HepG2 (cell line): ENCODE measurements around the gene NPC2. TPM values are rescaled to one million over a fixed set of nuclear protein-coding genes. Genes with fewer than 3 reads are reported as not detected.

Experiments
- ATAC-seq: fragments of 200-7000 bp; cut with Tn5 transposase; 3 replicates; pipeline ENCODE4 v1.9.1; 2020; ENCODE audit warnings: mild to moderate bottlenecking, moderate library complexity
- BruUV-seq: library from RNA; stranded (reverse); fragments of 400-500 nt; replicated peaks from 2 replicates; lab custom pipeline; 2021; lab: Mats Ljungman, UMichigan
- CTCF ChIA-PET: fragments of 300-600 bp; formaldehyde crosslinking; extraction: SDS; loops from one replicate; lab custom pipeline; 2021; ENCODE audit warnings: low total read pairs, inconsistent platforms, low intra/inter-chr PET ratio; lab: Yijun Ruan, JAX
- POLR2A ChIA-PET: fragments of 350-600 bp; sonication (Branson Sonifier 250); formaldehyde crosslinking; loops from one replicate; lab custom pipeline; 2020; ENCODE audit warnings: antibody characterized with exemption, inconsistent platforms; lab: Yijun Ruan, JAX
- DNase-seq: peaks from one replicate; pipeline ENCODE4 v3.0.0-alpha.2; 2015; ENCODE audit warnings: low spot score
- FAIRE-seq: peaks from 3 replicates; lab custom pipeline; 2011; peaks lifted over from hg19 to GRCh38; lab: Jason Lieb, UNC
- H2AFZ ChIP-seq: one replicate; pipeline ENCODE4 v1.6.1; 2011; ENCODE audit warnings: low read length, inconsistent platforms
- H3K27ac ChIP-seq: fragments of 300-600 bp; 3 replicates; pipeline ENCODE4 v1.8.0; 2011; ENCODE audit warnings: mixed run types, mild to moderate bottlenecking, mixed read lengths, low read length, inconsistent platforms; ENCODE audit not compliant: insufficient read depth; ENCODE audit errors: extremely low read length
- H3K27me3 ChIP-seq, 2 experiments: fragments of 200-600 bp in 1 of 2; 2 replicates in 1 of 2; 3 replicates in 1 of 2; pipeline versions ENCODE4 v1.6.0 to v1.8.0; 2011; ENCODE audit warnings: low read length in 2 of 2, mild to moderate bottlenecking in 2 of 2, moderate library complexity in 2 of 2, inconsistent platforms in 1 of 2; ENCODE audit not compliant: insufficient read depth in 2 of 2, control insufficient read depth in 1 of 2
- H3K36me3 ChIP-seq, 2 experiments: fragments of 200-600 bp in 1 of 2; replicated peaks in 1 of 2; 2 replicates in 1 of 2; 3 replicates in 1 of 2; pipeline versions ENCODE4 v1.5.1 to v1.8.0; 2011; ENCODE audit warnings: low read length in 2 of 2, inconsistent platforms in 1 of 2; ENCODE audit not compliant: insufficient read depth in 2 of 2, control insufficient read depth in 1 of 2
- H3K4me1 ChIP-seq: 2 replicates; pipeline ENCODE4 v1.5.1; 2012; ENCODE audit warnings: low read length, inconsistent platforms; ENCODE audit not compliant: insufficient read depth
- H3K4me2 ChIP-seq: 2 replicates; pipeline ENCODE4 v1.6.0; 2011; ENCODE audit warnings: low read depth, low read length, inconsistent platforms
- H3K4me3 ChIP-seq, 3 experiments: fragments of 200-600 bp in 1 of 3; sonication (generic), shearing (Covaris generic) in 1 of 3; replicated peaks in 1 of 3; 2 replicates each; pipeline ENCODE4 v1.5.1; 2011 to 2016; ENCODE audit warnings: low read length in 3 of 3, inconsistent platforms in 2 of 3, low read depth in 2 of 3, mild to moderate bottlenecking in 2 of 3, control low read depth in 1 of 3, mixed read lengths in 1 of 3; ENCODE audit not compliant: insufficient read depth in 1 of 3
- H3K79me2 ChIP-seq: one replicate; pipeline ENCODE4 v1.6.1; 2011; ENCODE audit warnings: low read length, inconsistent platforms; ENCODE audit not compliant: insufficient read depth
- H3K9ac ChIP-seq: 2 replicates; pipeline ENCODE4 v1.6.0; 2011; ENCODE audit warnings: mild to moderate bottlenecking, low read depth, low read length, inconsistent platforms; ENCODE audit not compliant: insufficient read depth
- H3K9me3 ChIP-seq: 2 replicates; pipeline ENCODE4 v1.5.1; 2012; ENCODE audit warnings: mild to moderate bottlenecking, low read length
- H4K20me1 ChIP-seq: 2 replicates; pipeline ENCODE4 v1.6.0; 2011; ENCODE audit warnings: inconsistent platforms, mild to moderate bottlenecking, low read length, moderate library complexity; ENCODE audit not compliant: insufficient read depth
- ARID3A ChIP-seq: IDR thresholded peaks from 2 replicates; pipeline ENCODE4 v1.6.1; 2012; ENCODE audit warnings: low read depth, low read length, improper control_type of control experiment
- ARNT2 ChIP-seq: sonication (generic); formaldehyde crosslinking; IDR thresholded peaks from 2 replicates; pipeline ENCODE4 v1.8.0; 2022; ENCODE audit warnings: mild to moderate bottlenecking, low read depth, missing genetic modification reagents, moderate library complexity
- GMEB2 ChIP-seq: IDR thresholded peaks from 2 replicates; pipeline ENCODE4 v1.6.1; 2016; ENCODE audit warnings: missing biosample characterization, missing genetic modification reagents, low read depth
- GTF2F1 ChIP-seq: fragments of 150-350 bp; IDR thresholded peaks from 2 replicates; pipeline ENCODE4 v1.6.1; 2014; ENCODE audit warnings: low read length
- NR2F2 ChIP-seq: IDR thresholded peaks from 2 replicates; pipeline ENCODE4 v1.6.1; 2012; ENCODE audit warnings: low read depth, inconsistent platforms, borderline replicate concordance
- PLSCR1 ChIP-seq: sonication (generic); formaldehyde crosslinking; IDR thresholded peaks from 2 replicates; pipeline ENCODE4 v1.5.0; 2020; ENCODE audit warnings: missing genetic modification reagents, mild to moderate bottlenecking, borderline replicate concordance
- SALL2 ChIP-seq: sonication (generic); formaldehyde crosslinking; IDR thresholded peaks from 2 replicates; pipeline ENCODE4 v1.8.1; 2023; ENCODE audit warnings: mild to moderate bottlenecking, missing genetic modification reagents, inconsistent platforms
- SOX5 ChIP-seq: IDR thresholded peaks from 2 replicates; pipeline ENCODE4 v1.6.1; 2016; ENCODE audit warnings: borderline replicate concordance
- ZNF407 ChIP-seq: sonication (generic); formaldehyde crosslinking; IDR thresholded peaks from one replicate; pipeline ENCODE4 v1.5.1; 2020; ENCODE audit warnings: mild to moderate bottlenecking, missing genetic modification reagents; ENCODE audit errors: not compliant biosample characterization
- ZNF562 ChIP-seq: sonication (generic); formaldehyde crosslinking; IDR thresholded peaks from 2 replicates; pipeline ENCODE4 v1.8.0; 2022; ENCODE audit warnings: missing genetic modification reagents, borderline replicate concordance
- WGBS: methylation state at CpG from one replicate; pipeline ENCODE4 v1.1.6; 2017; ENCODE audit warnings: low lambda C conversion rate; 5-methylcytosine and 5-hydroxymethylcytosine counted together
- in situ Hi-C: cut with HindIII; loops from 2 replicates; pipeline ENCODE4 v1.10.0; 2017; ENCODE audit warnings: low pct_unique_long_range_greater_than_20kb; ENCODE audit not compliant: extremely low pct_ligation_motif_present
- intact Hi-C: fragments of 100-400 bp; cut with micrococcal nuclease; formaldehyde crosslinking; loops from one replicate; pipeline ENCODE4 v1.10.0; 2022; ENCODE audit not compliant: unreplicated experiment
- polyA plus RNA-seq, 8 experiments: library from polyadenylated mRNA; depleted of rRNA in 3 of 8; stranded (reverse) in 7 of 8; unstranded in 1 of 8; fragments of >200 nt; fragmentation: Illumina TruSeq in 4 of 8; extraction: Trizol in 4 of 8; gene quantifications; 2 replicates each; pipeline versions ENCODE4 v1.2.1 to v1.2.3, GENCODE V29; 2011 to 2016; ENCODE audit warnings: low read depth in 4 of 8, missing spikeins in 1 of 8, mixed read lengths in 1 of 8; ENCODE audit not compliant: insufficient read depth in 1 of 8
- total RNA-seq, 5 experiments: library from RNA; depleted of rRNA; stranded (reverse); fragments of >200 nt; fragmentation: Illumina TruSeq; extraction: Trizol; gene quantifications; 2 replicates each; pipeline ENCODE4 v1.2.3, GENCODE V29; 2016; ENCODE audit warnings: low read depth in 1 of 5

Gene NPC2
- total and polyA plus RNA-seq, 2 of the 13 experiments (the other 11 are each of a cell fraction or from before 2014, with no cell fraction given), result 132 to 164 TPM

GRCh38 chr14:74500417-74501134 lies 7.5 kb upstream of the NPC2 start:
- FAIRE-seq (no peak), DNase-seq (no peak), ATAC-seq (peak; percentile 37)
- H3K4me3 ChIP-seq, result no peak overlapping the region
- no peak overlapping the region for H3K4me2 ChIP-seq
- no peaks in the 10 kb centered on the region for H4K20me1 ChIP-seq
- no peaks in the 10 kb centered on the region for H3K79me2 ChIP-seq
- intact Hi-C loops (loop anchor here (5.0 kb wide), 2 partner anchors 112 to 302 kb away; partner anchors contain the start of gene LTBP2), in situ Hi-C loops (no loop called here)
- no peaks in the 10 kb centered on the region for H3K4me1 ChIP-seq
- H3K9me3 ChIP-seq, result no peaks in the 10 kb centered on the region
- no peaks in the 10 kb centered on the region; a peak in 1 of 5 replicates for H3K36me3 ChIP-seq
- no TSS peak for BruUV-seq
- no peak overlapping the region for H2AFZ ChIP-seq
- H3K27ac ChIP-seq, result no peak overlapping the region
- 98% methylated on average over 5 of the region's 10 CpGs for WGBS
- POLR2A ChIA-PET, result no interaction called here
- H3K9ac ChIP-seq, result no peak overlapping the region
- CTCF ChIA-PET, result interaction anchor here (2.7 kb wide), 1 partner anchor 112 kb away, joined by 7 read pairs; the partner anchor contains the start of gene LTBP2
- peaks cover 0 to 10% of the 10 kb centered on the region in 2 experiments; a peak in 2 of 5 replicates for H3K27me3 ChIP-seq
- TF ChIP-seq ZNF407 (CRISPR knock-in tag) (no peak), ARNT2 (CRISPR knock-in tag) (no peak), GMEB2 (no peak), SOX5 (CRISPR knock-in tag) (no peak), GTF2F1 (no peak), NR2F2 (no peak), ARID3A (no peak), ZNF562 (CRISPR knock-in tag) (no peak), SALL2 (CRISPR knock-in tag) (no peak), PLSCR1 (CRISPR knock-in tag) (no peak)
